Endothelial cell of umbilical vein (primary cell): Measurements from ENCODE around the gene GRIK3. TPM values are rescaled to one million over a fixed set of nuclear protein-coding genes. Genes with fewer than 3 reads are reported as not detected.

ENCODE experiments used
- BruUV-seq: library from RNA; stranded (reverse); fragments of 400-500 nt; replicated peaks from 2 replicates; lab custom pipeline; 2021; lab: Mats Ljungman, UMichigan
- CTCF ChIA-PET: fragments of 300-600, 350-600 bp; sonication (Branson Sonifier 250); formaldehyde crosslinking; loops from one replicate; lab custom pipeline; 2021; ENCODE audit warnings: antibody characterized with exemption, inconsistent platforms; lab: Charles Lee
- POLR2A ChIA-PET: fragments of 300-600, 350-600 bp; sonication (Branson Sonifier 250); formaldehyde crosslinking; loops from one replicate; lab custom pipeline; 2021; ENCODE audit warnings: antibody characterized with exemption, inconsistent platforms; lab: Charles Lee
- DNase-seq: peaks from one replicate; pipeline ENCODE4 v3.0.0-alpha.2; 2011; ENCODE audit warnings: low read depth, low spot score
- FAIRE-seq: peaks from 2 replicates; lab custom pipeline; 2011; peaks lifted over from hg19 to GRCh38; lab: Jason Lieb, UNC
- H2AFZ ChIP-seq: 2 replicates; pipeline ENCODE4 v1.6.0; 2012; ENCODE audit warnings: low read depth, low read length, control low read depth, inconsistent platforms
- H3K27ac ChIP-seq: 2 replicates; pipeline ENCODE4 v1.5.1; 2011; ENCODE audit warnings: low read depth, mild to moderate bottlenecking, control low read depth, low read length, moderate library complexity; ENCODE audit not compliant: insufficient read depth
- H3K27me3 ChIP-seq, 2 experiments: 2 replicates each; pipeline versions ENCODE4 v1.6.0 to v1.6.1; 2011; ENCODE audit warnings: low read length in 2 of 2, mixed read lengths in 1 of 2; ENCODE audit not compliant: control insufficient read depth in 2 of 2, insufficient read depth in 2 of 2
- H3K36me3 ChIP-seq, 2 experiments: 2 replicates in 1 of 2; 3 replicates in 1 of 2; pipeline ENCODE4 v1.5.1; 2011; ENCODE audit warnings: low read length in 2 of 2, mild to moderate bottlenecking in 1 of 2, moderate library complexity in 1 of 2; ENCODE audit not compliant: control insufficient read depth in 2 of 2, insufficient read depth in 2 of 2; ENCODE audit errors: extremely low read depth in 1 of 2
- H3K4me1 ChIP-seq: 3 replicates; pipeline ENCODE4 v1.5.1; 2011; ENCODE audit warnings: mild to moderate bottlenecking, low read length; ENCODE audit not compliant: control insufficient read depth, insufficient read depth; ENCODE audit errors: extremely low read depth
- H3K4me2 ChIP-seq: 2 replicates; pipeline ENCODE4 v1.6.1; 2011; ENCODE audit warnings: low read length, control low read depth, mixed read lengths; ENCODE audit not compliant: insufficient read depth
- H3K4me3 ChIP-seq, 3 experiments: fragments of 200-600 bp in 1 of 3; sonication (generic), shearing (Covaris generic) in 1 of 3; replicated peaks in 1 of 3; 2 replicates each; pipeline ENCODE4 v1.5.1; 2011 to 2016; ENCODE audit warnings: control low read depth in 3 of 3, low read length in 3 of 3, mild to moderate bottlenecking in 2 of 3, inconsistent platforms in 1 of 3, low read depth in 1 of 3, moderate library complexity in 1 of 3; ENCODE audit not compliant: insufficient read depth in 1 of 3
- H3K79me2 ChIP-seq: 2 replicates; pipeline ENCODE4 v1.6.0; 2012; ENCODE audit warnings: low read length, inconsistent platforms; ENCODE audit not compliant: control insufficient read depth, insufficient read depth
- H3K9ac ChIP-seq: replicated peaks from 2 replicates; pipeline ENCODE3; 2011; ENCODE audit warnings: low read length, control low read depth; ENCODE audit not compliant: insufficient read depth; ENCODE audit errors: extremely low read depth
- H3K9me1 ChIP-seq: replicated peaks from 3 replicates; pipeline ENCODE4 v1.6.0; 2011; ENCODE audit warnings: mild to moderate bottlenecking, low read length; ENCODE audit not compliant: control insufficient read depth, insufficient read depth; ENCODE audit errors: extremely low read depth
- H3K9me3 ChIP-seq: replicated peaks from 2 replicates; pipeline ENCODE4 v1.5.1; 2012; ENCODE audit warnings: low read length, inconsistent platforms; ENCODE audit not compliant: control insufficient read depth, insufficient read depth
- H4K20me1 ChIP-seq: replicated peaks from 2 replicates; pipeline ENCODE3; 2011; ENCODE audit warnings: mild to moderate bottlenecking, low read length; ENCODE audit not compliant: control insufficient read depth, insufficient read depth; ENCODE audit errors: extremely low read depth
- EZH2 ChIP-seq: IDR thresholded peaks from 2 replicates; pipeline ENCODE4 v1.6.1; 2012; ENCODE audit warnings: borderline replicate concordance, low read depth, mild to moderate bottlenecking, moderate library complexity, low read length, inconsistent platforms; ENCODE audit not compliant: severe bottlenecking
- FOS ChIP-seq: IDR thresholded peaks from 2 replicates; pipeline ENCODE4 v1.6.1; 2011; ENCODE audit warnings: mild to moderate bottlenecking, low read length, moderate library complexity, borderline replicate concordance; ENCODE audit not compliant: insufficient read depth
- GATA2 ChIP-seq: IDR thresholded peaks from 2 replicates; pipeline ENCODE4 v1.7.0; 2011; ENCODE audit warnings: low read depth, mild to moderate bottlenecking, moderate library complexity, mixed read lengths, low read length; ENCODE audit not compliant: insufficient read length, insufficient read depth
- JUN ChIP-seq: IDR thresholded peaks from 2 replicates; pipeline ENCODE4 v1.6.1; 2011; ENCODE audit warnings: borderline replicate concordance, low read depth; ENCODE audit not compliant: insufficient read length, insufficient read depth
- MYC ChIP-seq: IDR thresholded peaks from one replicate; pipeline ENCODE4 v1.6.1; 2011; ENCODE audit warnings: mild to moderate bottlenecking, low read depth, low read length
- POLR2A ChIP-seq: IDR thresholded peaks from 2 replicates; pipeline ENCODE4 v1.6.1; 2012; ENCODE audit warnings: low read depth, mild to moderate bottlenecking, control low read depth, low read length
- POLR2AphosphoS5 ChIP-seq: IDR thresholded peaks from 2 replicates; pipeline ENCODE4 v1.6.1; 2012; ENCODE audit warnings: low read depth, mild to moderate bottlenecking, control low read depth, low read length, moderate library complexity; ENCODE audit not compliant: insufficient read depth
- dilution Hi-C: fragments of 300-500 bp; cut with MboI; formaldehyde crosslinking; loops from one replicate; pipeline ENCODE4 v1.15.0; 2019; ENCODE audit warnings: low sequenced_read_pairs; ENCODE audit not compliant: extremely low pct_ligation_motif_present
- intact Hi-C: fragments of 100-400 bp; cut with micrococcal nuclease; formaldehyde crosslinking; loops from one replicate; pipeline ENCODE4 v1.10.0; 2022
- polyA plus RNA-seq, 4 experiments: library from polyadenylated mRNA; depleted of rRNA in 3 of 4; stranded (reverse) in 3 of 4; unstranded in 1 of 4; fragments of >200 nt; gene quantifications; 2 replicates each; pipeline versions ENCODE4 v1.2.1 to v1.2.3, GENCODE V29; 2011 to 2012; ENCODE audit warnings: missing spikeins in 1 of 4
- total RNA-seq: library from RNA; stranded (reverse); gene quantifications from 2 replicates; pipeline ENCODE4 v1.2.3, GENCODE V29; 2021
- TF ChIP-seq, protein P1 (sequence below): IDR thresholded peaks from 2 replicates; pipeline ENCODE4 v1.6.1; 2011; ENCODE audit not compliant: insufficient read depth, insufficient read length
- TF ChIP-seq, protein P2 (sequence below), 2 donors: IDR thresholded peaks; 1 replicate in 1 of 2; 2 replicates in 1 of 2; pipeline ENCODE4 v1.5.1; 2011; ENCODE audit warnings: low read length in 2 of 2, mild to moderate bottlenecking in 2 of 2, moderate library complexity in 2 of 2, control low read depth in 1 of 2, inconsistent platforms in 1 of 2, low read depth in 1 of 2; ENCODE audit not compliant: insufficient read depth in 1 of 2; ENCODE audit errors: extremely low read depth in 1 of 2

Gene GRIK3
- total and polyA plus RNA-seq, 2 donors (not counting 3 experiments of a cell fraction or from before 2014, with no cell fraction given): not detected

DNA sequence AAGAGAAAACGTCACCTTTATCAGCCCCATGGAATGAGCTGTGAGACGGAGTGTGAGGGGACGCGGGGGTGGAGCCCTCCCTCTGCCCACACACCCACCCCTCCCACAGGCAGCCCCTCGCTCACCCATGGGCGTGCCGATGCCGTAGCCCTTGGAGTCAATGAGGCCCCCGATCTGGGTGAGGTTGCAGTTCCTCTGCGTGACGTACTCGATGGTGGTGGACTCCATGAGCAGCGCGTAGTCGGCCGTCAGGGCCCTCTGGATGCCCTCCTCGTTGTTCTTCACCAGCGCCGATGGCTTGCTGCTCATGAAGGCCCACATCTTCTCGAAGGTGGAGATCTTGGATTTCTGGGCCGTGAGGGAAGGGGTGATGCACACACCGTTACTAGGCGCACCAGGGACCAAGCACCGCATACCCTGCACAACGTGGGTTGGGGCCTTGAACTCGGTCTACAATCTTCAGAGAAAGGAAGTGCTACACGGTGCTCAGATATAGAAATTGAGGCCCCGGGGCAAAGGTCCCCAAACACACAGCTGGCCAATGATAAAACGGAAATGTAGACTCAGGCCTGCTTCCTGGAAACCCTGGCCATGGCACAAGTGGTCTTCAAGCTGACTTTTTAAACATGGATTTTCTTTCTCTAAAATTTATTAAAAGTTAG is 228.2 kb downstream of the GRIK3 start:
- intact Hi-C loops (loop anchor here (5.0 to 10.0 kb wide), 2 partner anchors 104 to 519 kb away; no protein-coding TSS in a partner anchor), dilution Hi-C loops (no loop called here)
- DNase-seq (peak; percentile 75), FAIRE-seq (peak; percentile 87)
- POLR2A ChIA-PET: interaction anchor here (0.5 kb wide), 1 partner anchor 7 kb away, joined by 5 read pairs; no protein-coding TSS in a partner anchor
- H3K27ac ChIP-seq: no peak overlapping the region
- no peaks in the 10 kb centered on the region for H3K36me3 ChIP-seq
- peaks cover 9% of the 10 kb centered on the region for H3K4me1 ChIP-seq
- H3K9me1 ChIP-seq: no peaks in the 10 kb centered on the region
- peak; percentile 66 for TF ChIP-seq POLR2AphosphoS5
- TF ChIP-seq FOS: peak; percentile 55
- TF ChIP-seq, protein P1, sequence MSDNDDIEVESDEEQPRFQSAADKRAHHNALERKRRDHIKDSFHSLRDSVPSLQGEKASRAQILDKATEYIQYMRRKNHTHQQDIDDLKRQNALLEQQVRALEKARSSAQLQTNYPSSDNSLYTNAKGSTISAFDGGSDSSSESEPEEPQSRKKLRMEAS: no peak
- TF ChIP-seq GATA2: peak; percentile 59
- TF ChIP-seq POLR2A: peak; percentile 50
- TF ChIP-seq JUN: peak; percentile 23
- TF ChIP-seq MYC: no peak
- TF ChIP-seq, protein P2, sequence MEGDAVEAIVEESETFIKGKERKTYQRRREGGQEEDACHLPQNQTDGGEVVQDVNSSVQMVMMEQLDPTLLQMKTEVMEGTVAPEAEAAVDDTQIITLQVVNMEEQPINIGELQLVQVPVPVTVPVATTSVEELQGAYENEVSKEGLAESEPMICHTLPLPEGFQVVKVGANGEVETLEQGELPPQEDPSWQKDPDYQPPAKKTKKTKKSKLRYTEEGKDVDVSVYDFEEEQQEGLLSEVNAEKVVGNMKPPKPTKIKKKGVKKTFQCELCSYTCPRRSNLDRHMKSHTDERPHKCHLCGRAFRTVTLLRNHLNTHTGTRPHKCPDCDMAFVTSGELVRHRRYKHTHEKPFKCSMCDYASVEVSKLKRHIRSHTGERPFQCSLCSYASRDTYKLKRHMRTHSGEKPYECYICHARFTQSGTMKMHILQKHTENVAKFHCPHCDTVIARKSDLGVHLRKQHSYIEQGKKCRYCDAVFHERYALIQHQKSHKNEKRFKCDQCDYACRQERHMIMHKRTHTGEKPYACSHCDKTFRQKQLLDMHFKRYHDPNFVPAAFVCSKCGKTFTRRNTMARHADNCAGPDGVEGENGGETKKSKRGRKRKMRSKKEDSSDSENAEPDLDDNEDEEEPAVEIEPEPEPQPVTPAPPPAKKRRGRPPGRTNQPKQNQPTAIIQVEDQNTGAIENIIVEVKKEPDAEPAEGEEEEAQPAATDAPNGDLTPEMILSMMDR (IDR thresholded peaks at IDR 0.05; ENCODE audit: extremely low read depth in 1 of 2, insufficient read depth in 1 of 2, low read depth in 1 of 2, low read length in 2 of 2): no peak
- no peak for TF ChIP-seq EZH2
- H3K4me3 ChIP-seq: no peak overlapping the region
- CTCF ChIA-PET: no interaction called here
- H2AFZ ChIP-seq: no peak overlapping the region
- H3K4me2 ChIP-seq: no peak overlapping the region
- H3K9me3 ChIP-seq: no peaks in the 10 kb centered on the region
- no peaks in the 10 kb centered on the region for H4K20me1 ChIP-seq
- no peak overlapping the region for H3K9ac ChIP-seq
- H3K79me2 ChIP-seq: no peaks in the 10 kb centered on the region
- no TSS peak for BruUV-seq
- peaks cover 0 to 6% of the 10 kb centered on the region in 2 experiments for H3K27me3 ChIP-seq
